Immature natural killer cell (primary cell): ENCODE results near the gene FNIP1. TPM values are rescaled to one million over a fixed set of nuclear protein-coding genes. Genes with fewer than 3 reads are reported as not detected.
"Not testable (repeated sequence)": the region's sequence is repeated elsewhere in the genome, so short reads cannot be mapped to it uniquely, and the experiment has no call there.

Experiments
- DNase-seq, 3 donors: peaks; one replicate each; pipeline ENCODE4 v3.0.0; 2022; ENCODE audit warnings: mixed read lengths in 1 of 3
- H3K27ac Mint-ChIP-seq, 6 donors: one replicate each; pipeline ENCODE4 v1.8.0; 2020; ENCODE audit warnings: mixed read lengths in 6 of 6, mild to moderate bottlenecking in 5 of 6, inconsistent platforms in 4 of 6, moderate library complexity in 3 of 6
- H3K27me3 Mint-ChIP-seq, 3 donors: one replicate each; pipeline ENCODE4 v1.8.0; 2020 to 2021; ENCODE audit warnings: low read depth in 3 of 3, mild to moderate bottlenecking in 3 of 3, mixed read lengths in 3 of 3, moderate library complexity in 3 of 3, inconsistent platforms in 1 of 3
- H3K36me3 Mint-ChIP-seq, 3 donors: one replicate each; pipeline ENCODE4 v1.8.0; 2020; ENCODE audit warnings: mixed read lengths in 3 of 3, inconsistent platforms in 2 of 3, mild to moderate bottlenecking in 2 of 3
- H3K4me1 Mint-ChIP-seq, 2 donors: one replicate each; pipeline ENCODE4 v1.8.0; 2020; ENCODE audit warnings: inconsistent platforms in 2 of 2, mild to moderate bottlenecking in 2 of 2, mixed read lengths in 2 of 2, moderate library complexity in 1 of 2
- H3K4me3 Mint-ChIP-seq, 5 donors: one replicate each; pipeline ENCODE4 v1.8.0; 2020; ENCODE audit warnings: mild to moderate bottlenecking in 5 of 5, mixed read lengths in 5 of 5, inconsistent platforms in 3 of 5, moderate library complexity in 3 of 5
- H3K9me3 Mint-ChIP-seq, 6 donors: one replicate each; pipeline ENCODE4 v1.8.0; 2020; ENCODE audit warnings: mild to moderate bottlenecking in 6 of 6, mixed read lengths in 6 of 6, inconsistent platforms in 4 of 6, moderate library complexity in 3 of 6
- polyA plus RNA-seq, 3 donors: library from polyadenylated mRNA; unstranded; fragments of 300-500 nt; fragmentation: Illumina TruSeq; gene quantifications; one replicate each; pipeline ENCODE4 v1.2.3, GENCODE V29; 2021

FNIP1 gene
- polyA plus RNA-seq, 3 donors from 2014 or later, result 11.3 to 21.9 (median 11.6) TPM

DNA sequence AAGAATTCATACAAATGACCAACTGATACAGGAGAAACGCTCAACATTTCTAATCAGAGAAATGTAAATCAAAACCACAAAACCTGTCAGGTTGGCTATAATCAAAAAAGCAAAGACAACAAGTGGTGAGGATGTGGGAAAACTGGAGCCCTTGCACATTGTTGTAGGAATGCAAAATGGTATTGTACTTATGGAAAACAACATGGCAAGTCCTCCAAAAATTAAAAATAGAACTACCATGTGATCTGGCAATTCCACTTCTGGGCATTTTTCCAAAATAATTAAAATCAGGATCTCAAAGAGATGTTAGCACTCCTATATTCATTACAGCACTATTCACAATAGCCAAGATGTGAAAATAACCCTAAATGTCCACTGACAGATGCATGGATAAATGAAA lies 76.1 kb downstream of the FNIP1 start:
- Mint-ChIP-seq H3K9me3 (no peaks in the 10 kb centered on the region), H3K27ac (no peak overlapping the region), H3K4me1 (peaks cover 3 to 27% of the 10 kb centered on the region in 2 donors), H3K27me3 (peaks cover 0 to 2% (median 0%) of the 10 kb centered on the region in 3 donors), H3K36me3 (peaks cover 14 to 25% (median 21%) of the 10 kb centered on the region in 3 donors), H3K4me3 (no peak overlapping the region)
- no peak for DNase-seq

- peaks cover 14 to 21% (median 21%) of the 10 kb centered on the region in 3 donors for H3K36me3 Mint-ChIP-seq
- H3K4me3 Mint-ChIP-seq, result no peak overlapping the region
- peak overlapping the region in 2 of 6 donors; percentile 4 to 24 for H3K27ac Mint-ChIP-seq
- no peak for DNase-seq
- H3K9me3 Mint-ChIP-seq, result no peaks in the 10 kb centered on the region
- peaks cover 3 to 27% of the 10 kb centered on the region in 2 donors for H3K4me1 Mint-ChIP-seq
- peaks cover 0 to 2% (median 0%) of the 10 kb centered on the region in 3 donors for H3K27me3 Mint-ChIP-seq
Observed at GRCh38 chr5:131719564-131719963, 77.3 kb downstream of the FNIP1 start.

- Mint-ChIP-seq H3K36me3 (peaks cover 14 to 29% (median 25%) of the 10 kb centered on the region in 3 donors), H3K4me3 (no peak overlapping the region), H3K27ac (no peak overlapping the region), H3K4me1 (peaks cover 3 to 27% of the 10 kb centered on the region in 2 donors), H3K27me3 (peaks cover 0 to 2% (median 0%) of the 10 kb centered on the region in 3 donors), H3K9me3 (no peaks in the 10 kb centered on the region)
- DNase-seq, result no peak
Observed at GRCh38 chr5:131718487-131719014, 78.3 kb downstream of the FNIP1 start.

- not testable (repeated sequence) for DNase-seq, H3K27ac Mint-ChIP-seq, H3K9me3 Mint-ChIP-seq, H3K27me3 Mint-ChIP-seq, H3K4me3 Mint-ChIP-seq
- Mint-ChIP-seq H3K4me1 (peaks cover 3 to 27% of the 10 kb centered on the region in 2 donors), H3K36me3 (peaks cover 14 to 37% (median 25%) of the 10 kb centered on the region in 3 donors)
Observed at GRCh38 chr5:131717164-131717563, 79.7 kb downstream of the FNIP1 start.

GRCh38 chr5:131716650-131717049 lies 80.2 kb downstream of the FNIP1 start:
- no peaks in the 10 kb centered on the region for H3K9me3 Mint-ChIP-seq
- DNase-seq, result no peak
- peaks cover 3 to 27% of the 10 kb centered on the region in 2 donors for H3K4me1 Mint-ChIP-seq
- H3K4me3 Mint-ChIP-seq, result no peak overlapping the region
- H3K27me3 Mint-ChIP-seq, result peaks cover 0 to 2% (median 1%) of the 10 kb centered on the region in 3 donors
- H3K36me3 Mint-ChIP-seq, result peaks cover 17 to 37% (median 25%) of the 10 kb centered on the region in 3 donors
- H3K27ac Mint-ChIP-seq, result no peak overlapping the region

DNA sequence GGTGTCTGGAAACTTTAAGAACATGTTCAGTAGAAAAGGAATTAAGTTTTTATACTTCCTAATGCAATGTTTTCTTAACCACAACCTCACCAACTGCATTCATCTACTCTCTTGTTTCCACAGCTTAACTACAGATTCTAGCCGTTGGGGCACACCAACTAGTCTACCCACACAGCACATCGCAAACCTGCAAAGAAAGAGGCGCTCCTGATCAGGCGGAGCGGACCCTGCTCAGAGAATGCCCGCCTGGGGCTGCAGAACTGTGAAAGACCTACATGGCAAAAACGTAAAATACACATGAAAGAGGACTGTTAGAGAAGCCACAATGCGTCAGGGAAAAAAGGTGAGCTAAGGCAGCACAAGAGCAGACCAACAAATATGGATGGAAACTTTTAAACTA lies 86.4 kb downstream of the FNIP1 start:
- Mint-ChIP-seq H3K36me3 (peaks cover 8 to 34% (median 10%) of the 10 kb centered on the region in 3 donors), H3K4me1 (peaks cover 2 to 7% of the 10 kb centered on the region in 2 donors), H3K9me3 (no peaks in the 10 kb centered on the region), H3K27ac (no peak overlapping the region), H3K27me3 (peaks cover 0 to 1% (median 0%) of the 10 kb centered on the region in 3 donors), H3K4me3 (no peak overlapping the region)
- DNase-seq, result no peak

- Mint-ChIP-seq H3K27me3 (peaks cover 0 to 2% (median 1%) of the 10 kb centered on the region in 3 donors), H3K4me1 (peaks cover 2 to 7% of the 10 kb centered on the region in 2 donors), H3K4me3 (no peak overlapping the region), H3K27ac (no peak overlapping the region), H3K36me3 (peaks cover 12 to 41% (median 23%) of the 10 kb centered on the region in 3 donors), H3K9me3 (no peaks in the 10 kb centered on the region)
- no peak for DNase-seq
Observed at GRCh38 chr5:131709043-131709442, 87.8 kb downstream of the FNIP1 start.

DNA sequence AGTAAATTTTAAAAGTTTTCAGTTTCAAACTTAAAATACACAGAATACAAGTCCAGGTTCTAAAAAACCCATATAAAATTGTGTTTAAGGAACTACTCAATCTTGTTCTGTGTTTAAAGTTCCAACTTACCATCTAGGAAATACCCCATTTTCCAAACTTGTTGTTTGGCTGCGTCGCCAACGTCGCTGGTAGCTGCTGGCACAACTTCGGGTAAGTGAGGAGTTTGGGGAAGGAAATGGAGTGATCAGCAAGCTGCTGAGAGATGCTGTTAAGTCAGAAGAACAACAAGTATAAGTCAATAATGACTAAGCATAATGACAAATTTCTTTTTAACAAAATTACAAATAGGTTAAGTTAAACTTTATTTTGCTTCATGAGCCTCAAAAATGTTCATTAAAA lies 90.5 kb downstream of the FNIP1 start:
- no peaks in the 10 kb centered on the region for H3K9me3 Mint-ChIP-seq
- peaks cover 0 to 2% (median 0%) of the 10 kb centered on the region in 3 donors for H3K27me3 Mint-ChIP-seq
- DNase-seq, result no peak
- H3K4me3 Mint-ChIP-seq, result no peak overlapping the region
- peaks cover 33 to 54% (median 38%) of the 10 kb centered on the region in 3 donors for H3K36me3 Mint-ChIP-seq
- peaks cover 2 to 7% of the 10 kb centered on the region in 2 donors for H3K4me1 Mint-ChIP-seq
- no peak overlapping the region for H3K27ac Mint-ChIP-seq

DNA sequence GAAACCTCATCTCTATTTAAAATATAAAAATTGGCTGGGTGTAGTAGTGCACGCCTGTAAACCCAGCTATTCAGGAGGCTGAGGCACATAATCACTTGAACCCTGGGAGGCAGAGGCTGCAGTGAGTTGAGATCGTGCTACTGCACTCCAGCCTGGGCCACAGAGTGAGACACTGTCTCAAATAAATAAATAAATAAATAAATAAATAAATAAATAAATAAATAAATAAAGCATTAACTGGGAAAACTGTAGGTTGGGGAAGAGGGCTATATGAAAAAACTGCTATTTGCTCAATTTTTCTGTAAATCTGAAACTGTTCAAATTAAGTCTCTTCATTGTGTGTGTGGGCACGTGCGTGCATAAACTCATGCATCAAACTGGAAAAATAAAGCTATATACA lies 101.9 kb downstream of the FNIP1 start:
- H3K27me3 Mint-ChIP-seq, result peaks cover 0 to 2% (median 0%) of the 10 kb centered on the region in 3 donors
- H3K36me3 Mint-ChIP-seq, result peaks cover 11 to 38% (median 30%) of the 10 kb centered on the region in 3 donors
- no peak for DNase-seq
- H3K4me3 Mint-ChIP-seq, result no peak overlapping the region
- H3K4me1 Mint-ChIP-seq, result no peaks in the 10 kb centered on the region
- H3K9me3 Mint-ChIP-seq, result no peaks in the 10 kb centered on the region
- no peak overlapping the region for H3K27ac Mint-ChIP-seq

DNA sequence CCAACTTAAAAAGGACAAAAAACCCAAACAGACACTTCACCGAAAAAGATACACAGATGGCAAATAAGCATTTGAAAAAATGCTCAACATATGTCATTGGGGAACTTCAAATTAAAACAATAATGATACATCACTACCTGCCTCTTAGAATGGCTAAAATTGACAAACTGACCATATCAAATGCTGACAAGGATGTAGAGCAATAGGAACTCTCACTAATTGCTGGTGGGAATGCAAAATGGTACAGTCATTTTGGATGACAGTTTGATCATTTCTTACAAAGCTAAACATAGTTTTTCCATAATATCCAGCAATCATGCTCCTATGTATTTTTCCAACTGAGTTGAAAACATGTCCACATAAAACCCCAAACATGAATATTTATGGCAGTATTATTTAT lies 102.9 kb downstream of the FNIP1 start:
- Mint-ChIP-seq H3K36me3 (peaks cover 18 to 43% (median 39%) of the 10 kb centered on the region in 3 donors), H3K4me1 (no peaks in the 10 kb centered on the region), H3K27ac (no peak overlapping the region), H3K27me3 (no peaks in the 10 kb centered on the region), H3K4me3 (no peak overlapping the region), H3K9me3 (no peaks in the 10 kb centered on the region)
- DNase-seq, result no peak

DNA sequence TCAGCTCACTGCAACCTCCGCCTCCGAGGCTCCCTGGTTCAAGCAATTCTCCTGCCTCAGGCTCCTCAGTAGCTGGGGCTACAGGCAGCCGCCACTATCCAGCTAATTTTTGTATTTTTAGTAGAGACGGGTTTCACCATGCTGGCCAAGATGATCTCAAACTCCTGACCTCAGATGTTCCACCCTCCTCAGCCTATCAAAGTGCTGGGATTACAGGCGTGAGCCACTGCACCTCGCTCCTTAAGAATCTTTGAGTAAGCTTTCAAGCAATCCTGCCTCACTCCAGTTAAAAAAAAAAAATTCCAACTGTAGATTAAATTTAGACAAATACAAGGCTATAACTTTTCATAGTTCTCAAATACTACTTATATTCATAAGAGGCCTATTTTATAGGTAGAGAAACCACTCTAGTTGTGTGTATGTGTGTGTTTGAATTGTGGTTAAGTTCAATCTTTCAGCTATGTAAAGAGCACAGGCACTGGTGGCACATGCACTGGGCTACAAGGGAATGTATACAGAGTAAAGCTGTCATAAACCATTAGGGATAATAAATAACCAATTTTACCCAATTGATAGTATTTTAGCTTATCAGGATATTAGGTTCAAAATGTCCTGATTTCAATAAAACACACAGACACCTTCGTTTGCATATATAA lies 111.2 kb downstream of the FNIP1 start:
- peaks cover 12 to 28% (median 24%) of the 10 kb centered on the region in 3 donors for H3K36me3 Mint-ChIP-seq
- H3K4me3 Mint-ChIP-seq, result no peak overlapping the region
- no peak overlapping the region for H3K27ac Mint-ChIP-seq
- no peaks in the 10 kb centered on the region for H3K4me1 Mint-ChIP-seq
- H3K27me3 Mint-ChIP-seq, result no peaks in the 10 kb centered on the region
- H3K9me3 Mint-ChIP-seq, result no peaks in the 10 kb centered on the region
- DNase-seq, result no peak

- Mint-ChIP-seq H3K36me3 (peaks cover 7 to 27% (median 19%) of the 10 kb centered on the region in 3 donors), H3K9me3 (no peaks in the 10 kb centered on the region), H3K27ac (no peak overlapping the region), H3K4me1 (no peaks in the 10 kb centered on the region), H3K4me3 (no peak overlapping the region), H3K27me3 (no peaks in the 10 kb centered on the region)
- DNase-seq, result no peak
Observed at GRCh38 chr5:131684595-131684994, 112.2 kb downstream of the FNIP1 start.

DNA sequence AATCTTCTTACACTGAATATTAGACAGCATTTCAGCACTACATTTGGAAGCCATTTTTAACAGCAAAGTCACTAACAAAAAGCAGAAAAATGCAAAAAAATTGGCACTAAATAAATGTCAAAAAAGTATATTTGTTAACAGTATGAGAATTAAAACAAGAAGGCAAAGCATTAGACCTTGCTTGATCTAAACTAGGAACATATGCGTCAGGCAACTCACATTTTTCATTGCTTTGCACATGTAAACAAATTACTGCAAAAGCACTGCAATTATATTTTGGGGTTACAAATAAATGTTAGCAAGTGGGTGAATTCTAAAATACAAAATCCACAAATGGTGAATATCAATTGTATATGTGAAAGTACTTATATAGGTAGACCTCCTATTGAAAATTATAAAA lies 112.8 kb downstream of the FNIP1 start:
- Mint-ChIP-seq H3K9me3 (no peaks in the 10 kb centered on the region), H3K27me3 (no peaks in the 10 kb centered on the region), H3K4me3 (no peak overlapping the region), H3K4me1 (no peaks in the 10 kb centered on the region), H3K27ac (no peak overlapping the region), H3K36me3 (peaks cover 3 to 25% (median 18%) of the 10 kb centered on the region in 3 donors)
- no peak for DNase-seq

DNA sequence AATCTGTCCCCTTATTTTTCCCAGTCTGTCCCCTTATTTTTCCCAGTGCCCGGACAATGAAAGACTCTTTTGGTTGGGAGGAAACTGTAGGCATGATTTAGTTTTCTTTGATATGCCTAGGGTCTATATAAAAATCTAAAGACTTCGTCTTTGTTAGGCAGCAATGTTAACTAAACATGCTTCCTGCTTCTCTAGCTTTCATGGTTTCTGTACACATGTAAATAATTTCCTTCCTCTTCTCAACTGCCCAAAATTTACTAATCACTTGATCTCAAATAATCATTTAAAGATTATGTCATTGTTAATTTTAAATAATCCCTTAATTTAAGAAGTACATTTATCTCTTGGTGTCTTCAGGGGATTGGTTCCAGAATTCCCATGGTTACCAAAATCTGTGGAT lies 114.0 kb downstream of the FNIP1 start:
- no peak overlapping the region for H3K27ac Mint-ChIP-seq
- H3K9me3 Mint-ChIP-seq, result no peaks in the 10 kb centered on the region
- no peaks in the 10 kb centered on the region for H3K4me1 Mint-ChIP-seq
- no peak overlapping the region for H3K4me3 Mint-ChIP-seq
- peaks cover 2 to 20% (median 19%) of the 10 kb centered on the region in 3 donors for H3K36me3 Mint-ChIP-seq
- no peak for DNase-seq
- no peaks in the 10 kb centered on the region for H3K27me3 Mint-ChIP-seq
